ENCODE data around the gene PTCD2. TPM values are rescaled to one million over a fixed set of nuclear protein-coding genes. Genes with fewer than 3 reads are reported as not detected.
A peak's percentile ranks its signal among the peaks of the same experiment; 100 is the strongest.

PTCD2 gene
- total RNA-seq, 1 experiment from 2014 or later = 13.0 TPM

DNA sequence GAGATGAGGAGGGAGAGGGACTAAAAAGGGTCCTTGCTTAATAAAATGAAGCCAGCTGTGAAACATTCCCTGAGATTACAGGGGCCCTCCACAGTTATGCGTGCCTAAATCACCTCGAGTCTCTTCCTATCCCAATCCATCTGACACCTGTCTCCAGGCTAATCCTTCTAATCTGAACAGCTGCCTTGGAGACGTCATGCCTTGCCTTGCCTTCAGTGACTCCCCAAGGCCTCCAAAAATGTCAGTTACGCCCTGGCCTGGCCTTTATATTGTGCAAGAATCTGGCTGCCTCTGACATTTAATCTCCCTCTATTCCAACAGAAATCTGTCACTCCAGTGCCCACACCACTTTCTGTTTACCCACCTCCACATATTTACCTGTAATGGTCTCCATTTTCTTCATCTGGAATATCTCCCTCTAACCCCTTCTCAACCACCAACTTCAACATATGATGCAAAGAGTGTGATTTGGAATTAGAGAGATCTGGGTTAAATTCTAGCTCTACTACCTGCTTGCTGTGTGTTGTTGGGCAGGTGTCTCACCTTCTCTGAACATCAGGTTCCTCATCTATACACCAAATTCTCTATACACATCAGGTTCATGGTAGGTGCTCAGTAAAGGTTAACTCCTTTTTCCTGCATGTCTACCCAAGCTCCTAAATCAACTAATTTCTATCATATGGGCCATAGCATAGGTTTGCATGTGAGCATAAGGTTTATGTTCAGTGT is 57.9 kb downstream of the PTCD2 start:
- DNase-seq (ENCODE audit: low spot score) (no peak), ATAC-seq (no peak)
- TF ChIP-seq, protein P1, sequence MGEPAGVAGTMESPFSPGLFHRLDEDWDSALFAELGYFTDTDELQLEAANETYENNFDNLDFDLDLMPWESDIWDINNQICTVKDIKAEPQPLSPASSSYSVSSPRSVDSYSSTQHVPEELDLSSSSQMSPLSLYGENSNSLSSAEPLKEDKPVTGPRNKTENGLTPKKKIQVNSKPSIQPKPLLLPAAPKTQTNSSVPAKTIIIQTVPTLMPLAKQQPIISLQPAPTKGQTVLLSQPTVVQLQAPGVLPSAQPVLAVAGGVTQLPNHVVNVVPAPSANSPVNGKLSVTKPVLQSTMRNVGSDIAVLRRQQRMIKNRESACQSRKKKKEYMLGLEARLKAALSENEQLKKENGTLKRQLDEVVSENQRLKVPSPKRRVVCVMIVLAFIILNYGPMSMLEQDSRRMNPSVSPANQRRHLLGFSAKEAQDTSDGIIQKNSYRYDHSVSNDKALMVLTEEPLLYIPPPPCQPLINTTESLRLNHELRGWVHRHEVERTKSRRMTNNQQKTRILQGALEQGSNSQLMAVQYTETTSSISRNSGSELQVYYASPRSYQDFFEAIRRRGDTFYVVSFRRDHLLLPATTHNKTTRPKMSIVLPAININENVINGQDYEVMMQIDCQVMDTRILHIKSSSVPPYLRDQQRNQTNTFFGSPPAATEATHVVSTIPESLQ (CRISPR knock-in tag; IDR thresholded peaks at IDR 0.05) = no peak
- no peak for TF ChIP-seq MLX (CRISPR knock-in tag; IDR thresholded peaks at IDR 0.05)
- TF ChIP-seq SMAD4 (CRISPR knock-in tag; IDR thresholded peaks at IDR 0.05) = no peak
- TF ChIP-seq SMAD3 (CRISPR knock-in tag; IDR thresholded peaks at IDR 0.05; ENCODE audit: borderline replicate concordance) = no peak
- no peak for TF ChIP-seq EMX1 (CRISPR knock-in tag; IDR thresholded peaks at IDR 0.05)
- TF ChIP-seq ZNF121 (CRISPR knock-in tag; IDR thresholded peaks at IDR 0.05) = no peak
- TF ChIP-seq TEAD1 (CRISPR knock-in tag; IDR thresholded peaks at IDR 0.05) = no peak
- TF ChIP-seq ELF4 (CRISPR knock-in tag; IDR thresholded peaks at IDR 0.05; ENCODE audit: low read depth) = no peak
- TF ChIP-seq, protein P2, sequence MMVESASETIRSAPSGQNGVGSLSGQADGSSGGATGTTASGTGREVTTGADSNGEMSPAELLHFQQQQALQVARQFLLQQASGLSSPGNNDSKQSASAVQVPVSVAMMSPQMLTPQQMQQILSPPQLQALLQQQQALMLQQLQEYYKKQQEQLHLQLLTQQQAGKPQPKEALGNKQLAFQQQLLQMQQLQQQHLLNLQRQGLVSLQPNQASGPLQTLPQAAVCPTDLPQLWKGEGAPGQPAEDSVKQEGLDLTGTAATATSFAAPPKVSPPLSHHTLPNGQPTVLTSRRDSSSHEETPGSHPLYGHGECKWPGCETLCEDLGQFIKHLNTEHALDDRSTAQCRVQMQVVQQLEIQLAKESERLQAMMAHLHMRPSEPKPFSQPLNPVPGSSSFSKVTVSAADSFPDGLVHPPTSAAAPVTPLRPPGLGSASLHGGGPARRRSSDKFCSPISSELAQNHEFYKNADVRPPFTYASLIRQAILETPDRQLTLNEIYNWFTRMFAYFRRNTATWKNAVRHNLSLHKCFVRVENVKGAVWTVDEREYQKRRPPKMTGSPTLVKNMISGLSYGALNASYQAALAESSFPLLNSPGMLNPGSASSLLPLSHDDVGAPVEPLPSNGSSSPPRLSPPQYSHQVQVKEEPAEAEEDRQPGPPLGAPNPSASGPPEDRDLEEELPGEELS (CRISPR knock-in tag; IDR thresholded peaks at IDR 0.05) = no peak
- no peak overlapping the region for H3K4me3 Mint-ChIP-seq
- no peak overlapping the region for H3K27ac Mint-ChIP-seq
- ChIA-PET POLR2A (no interaction called here), CTCF (interaction anchor here (1.5 kb wide), 1 partner anchor 11 kb away, joined by 6 read pairs; no protein-coding TSS in a partner anchor)
- H3K9me3 Mint-ChIP-seq = peaks cover 4% of the 10 kb centered on the region; the same call in 1 of the 2 replicates
- peaks cover 4% of the 10 kb centered on the region; the same call in 1 of the 2 replicates for H3K27me3 Mint-ChIP-seq (ENCODE audit: low read depth)
- peaks cover 4% of the 10 kb centered on the region; the same call in 1 of the 2 replicates for H3K4me1 Mint-ChIP-seq
- H3K36me3 Mint-ChIP-seq = no peaks in the 10 kb centered on the region

DNA sequence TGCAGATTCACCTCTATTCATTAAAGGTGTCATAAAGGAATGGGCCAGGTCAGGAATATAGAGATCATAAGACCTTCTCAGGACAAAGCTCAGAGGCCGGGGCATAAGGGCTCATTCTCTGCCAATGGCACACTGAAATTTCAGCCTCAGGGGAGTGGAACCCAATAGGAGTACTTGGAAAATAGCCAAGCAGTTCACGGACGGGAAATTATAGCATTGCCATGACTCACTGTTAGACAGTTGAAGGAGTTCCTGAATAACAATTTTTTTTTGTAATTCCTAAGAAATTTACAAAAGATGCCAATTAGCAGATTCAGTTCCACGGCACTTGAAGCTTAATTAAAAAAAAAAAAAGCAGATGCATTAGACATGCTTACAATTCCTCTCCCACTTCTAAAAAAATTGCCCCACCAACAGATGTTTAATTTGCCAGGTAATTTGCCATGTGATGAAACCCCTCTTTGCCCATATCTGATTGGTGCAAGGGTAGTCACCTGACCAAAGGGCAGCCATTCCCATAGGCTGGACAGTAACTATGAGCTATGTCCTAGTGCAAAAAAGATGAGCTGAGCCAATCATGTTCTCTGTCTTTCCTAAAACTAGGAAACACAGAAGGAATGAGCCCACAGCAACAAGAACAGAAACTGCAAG is 58.6 kb downstream of the PTCD2 start:
- Mint-ChIP-seq H3K27ac (no peak overlapping the region), H3K4me3 (no peak overlapping the region), H3K9me3 (peaks cover 4% of the 10 kb centered on the region; the same call in 1 of the 2 replicates), H3K36me3 (no peaks in the 10 kb centered on the region), H3K27me3 (ENCODE audit: low read depth) (no peaks in the 10 kb centered on the region; the same call in 1 of the 2 replicates), H3K4me1 (peaks cover 4% of the 10 kb centered on the region; the same call in 1 of the 2 replicates)
- ATAC-seq = no peak
- DNase-seq (ENCODE audit: low spot score) = no peak
- ChIA-PET POLR2A (no interaction called here), CTCF (interaction anchor here (1.2 to 1.5 kb wide), 2 partner anchors 12 to 23 kb away, joined by 3 to 6 read pairs; no protein-coding TSS in a partner anchor)
- TF ChIP-seq USF2 (CRISPR knock-in tag; IDR thresholded peaks at IDR 0.05) (peak; percentile 37; the same call in 1 of the 2 replicates), GTF2I (CRISPR knock-in tag; conservative IDR thresholded peaks at IDR 0.05) (no peak), AFF4 (CRISPR knock-in tag; IDR thresholded peaks at IDR 0.05; ENCODE audit: borderline replicate concordance) (no peak), USF1 (CRISPR knock-in tag; IDR thresholded peaks at IDR 0.05) (no peak), ZNF532 (CRISPR knock-in tag; IDR thresholded peaks at IDR 0.05; ENCODE audit: borderline replicate concordance) (no peak)
- TF ChIP-seq, protein P3, sequence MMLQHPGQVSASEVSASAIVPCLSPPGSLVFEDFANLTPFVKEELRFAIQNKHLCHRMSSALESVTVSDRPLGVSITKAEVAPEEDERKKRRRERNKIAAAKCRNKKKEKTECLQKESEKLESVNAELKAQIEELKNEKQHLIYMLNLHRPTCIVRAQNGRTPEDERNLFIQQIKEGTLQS (CRISPR knock-in tag; conservative IDR thresholded peaks at IDR 0.05) = no peak
